Peyer's patch (tissue), 4 donors: ENCODE data around the gene DEF6. TPM values are rescaled to one million over a fixed set of nuclear protein-coding genes. Genes with fewer than 3 reads are reported as not detected.

Experiments used
- DNase-seq, 3 donors: peaks; one replicate each; pipeline ENCODE4 v3.0.0-alpha.2; 2017 to 2019
- H3K27ac ChIP-seq, 4 donors: fragments of 200-600 bp; sonication (generic); one replicate each; pipeline ENCODE4 v1.5.1; 2016 to 2019
- H3K27me3 ChIP-seq, 2 donors: fragments of 200-600 bp; sonication (generic); one replicate each; pipeline ENCODE4 v1.5.1; 2019
- H3K36me3 ChIP-seq, 3 donors: fragments of 200-600 bp; sonication (generic); one replicate each; pipeline ENCODE4 v1.5.1; 2016 to 2019
- H3K4me1 ChIP-seq, 4 donors: fragments of 200-600 bp; sonication (generic); one replicate each; pipeline ENCODE4 v1.5.1; 2016 to 2019
- H3K4me3 ChIP-seq, 4 donors: fragments of 200-600 bp; sonication (generic); 1 replicate in 3 of 4; 2 replicates in 1 of 4; pipeline ENCODE4 v1.5.1; 2016 to 2019; ENCODE audit warnings: mild to moderate bottlenecking in 1 of 4
- H3K9me3 ChIP-seq, 4 donors: fragments of 200-600 bp; sonication (generic); one replicate each; pipeline ENCODE4 v1.5.1; 2016 to 2019; ENCODE audit warnings: mild to moderate bottlenecking in 1 of 4
- POLR2A ChIP-seq, 2 donors: fragments of 450-650 bp; IDR thresholded peaks; one replicate each; pipeline ENCODE4 v1.5.1; 2017; ENCODE audit warnings: antibody characterized with exemption in 2 of 2, mild to moderate bottlenecking in 2 of 2, moderate library complexity in 2 of 2
- total RNA-seq, 4 donors: library from RNA; depleted of rRNA; stranded (reverse); fragments of >200 nt; gene quantifications; one replicate each; pipeline ENCODE4 v1.1.0, GENCODE V29; 2016
- TF ChIP-seq, protein P1 (sequence below), 6 experiments: fragments of 450-650 bp in 4 of 6; fragments of 200-600 bp in 2 of 6; sonication (generic) in 1 of 6; IDR thresholded peaks; one replicate each; pipeline ENCODE4 v1.5.1; 2017 to 2019; ENCODE audit warnings: antibody characterized with exemption in 6 of 6, mild to moderate bottlenecking in 3 of 6, moderate library complexity in 1 of 6

DEF6 gene
- total RNA-seq, 4 donors from 2014 or later, result 11.0 to 85.8 (median 21.5) TPM

DNA sequence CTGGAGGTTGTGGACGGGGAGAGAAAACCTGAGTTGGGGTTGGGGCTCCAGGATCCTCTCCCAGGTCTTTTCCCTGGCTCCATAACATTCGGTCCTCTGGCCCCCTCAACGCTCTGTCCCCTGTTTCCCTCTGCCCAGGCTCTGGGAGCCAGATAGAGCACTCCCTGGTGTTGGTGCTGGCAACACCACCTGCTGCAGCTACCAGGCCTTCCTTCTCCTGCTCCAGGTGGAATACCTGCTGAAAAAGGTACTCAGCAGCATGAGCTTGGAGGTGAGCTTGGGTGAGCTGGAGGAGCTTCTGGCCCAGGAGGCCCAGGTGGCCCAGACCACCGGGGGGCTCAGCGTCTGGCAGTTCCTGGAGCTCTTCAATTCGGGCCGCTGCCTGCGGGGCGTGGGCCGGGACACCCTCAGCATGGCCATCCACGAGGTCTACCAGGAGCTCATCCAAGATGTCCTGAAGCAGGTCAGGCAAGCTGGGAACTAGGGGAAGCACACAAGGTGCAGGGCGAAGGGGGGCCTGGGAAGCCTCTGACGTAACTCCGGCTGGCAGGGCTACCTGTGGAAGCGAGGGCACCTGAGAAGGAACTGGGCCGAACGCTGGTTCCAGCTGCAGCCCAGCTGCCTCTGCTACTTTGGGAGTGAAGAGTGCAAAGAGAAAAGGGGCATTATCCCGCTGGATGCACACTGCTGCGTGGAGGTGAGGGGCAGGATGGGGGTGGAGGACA lies 14.6 kb downstream of the DEF6 start:
- TF ChIP-seq POLR2A (IDR thresholded peaks at IDR 0.05), result no peak
- TF ChIP-seq, protein P1, sequence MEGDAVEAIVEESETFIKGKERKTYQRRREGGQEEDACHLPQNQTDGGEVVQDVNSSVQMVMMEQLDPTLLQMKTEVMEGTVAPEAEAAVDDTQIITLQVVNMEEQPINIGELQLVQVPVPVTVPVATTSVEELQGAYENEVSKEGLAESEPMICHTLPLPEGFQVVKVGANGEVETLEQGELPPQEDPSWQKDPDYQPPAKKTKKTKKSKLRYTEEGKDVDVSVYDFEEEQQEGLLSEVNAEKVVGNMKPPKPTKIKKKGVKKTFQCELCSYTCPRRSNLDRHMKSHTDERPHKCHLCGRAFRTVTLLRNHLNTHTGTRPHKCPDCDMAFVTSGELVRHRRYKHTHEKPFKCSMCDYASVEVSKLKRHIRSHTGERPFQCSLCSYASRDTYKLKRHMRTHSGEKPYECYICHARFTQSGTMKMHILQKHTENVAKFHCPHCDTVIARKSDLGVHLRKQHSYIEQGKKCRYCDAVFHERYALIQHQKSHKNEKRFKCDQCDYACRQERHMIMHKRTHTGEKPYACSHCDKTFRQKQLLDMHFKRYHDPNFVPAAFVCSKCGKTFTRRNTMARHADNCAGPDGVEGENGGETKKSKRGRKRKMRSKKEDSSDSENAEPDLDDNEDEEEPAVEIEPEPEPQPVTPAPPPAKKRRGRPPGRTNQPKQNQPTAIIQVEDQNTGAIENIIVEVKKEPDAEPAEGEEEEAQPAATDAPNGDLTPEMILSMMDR (IDR thresholded peaks at IDR 0.05), result no peak
- Histone ChIP-seq H3K36me3 (peaks cover 0 to 5% (median 0%) of the 10 kb centered on the region in 3 donors), H3K27ac (peak overlapping the region; percentile 70 to 84 (median 79)), H3K4me3 (peak overlapping the region in 2 of 4 donors; percentile 14 to 26), H3K9me3 (no peaks in the 10 kb centered on the region), H3K27me3 (no peaks in the 10 kb centered on the region), H3K4me1 (peaks cover 0 to 20% (median 14%) of the 10 kb centered on the region in 4 donors)
- DNase-seq, result no peak

DNA sequence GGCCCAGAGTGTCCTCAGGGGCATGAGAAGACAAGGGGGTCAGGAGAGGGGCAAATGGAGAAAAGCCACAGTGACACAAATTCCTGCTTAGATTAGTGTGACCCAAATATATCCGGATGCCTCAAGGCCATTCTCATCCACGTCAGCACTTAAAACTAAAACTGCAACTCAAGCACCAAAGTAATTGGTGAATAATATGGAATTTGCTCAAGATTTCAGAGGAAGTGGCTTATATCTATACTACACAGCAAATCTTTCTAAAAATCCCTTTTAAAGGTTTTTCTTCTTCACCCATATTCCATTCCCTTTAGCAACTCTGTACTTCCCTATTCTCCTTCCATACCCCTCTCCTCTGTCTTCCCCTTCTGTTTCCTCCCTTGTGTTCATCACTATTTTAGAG lies 15.2 kb downstream of the DEF6 start:
- Histone ChIP-seq H3K9me3 (no peaks in the 10 kb centered on the region), H3K4me1 (peaks cover 0 to 20% (median 15%) of the 10 kb centered on the region in 4 donors), H3K27me3 (no peaks in the 10 kb centered on the region), H3K4me3 (no peak overlapping the region), H3K36me3 (peaks cover 0 to 5% (median 0%) of the 10 kb centered on the region in 3 donors), H3K27ac (peak overlapping the region in 1 of 4 donors; percentile 84)
- DNase-seq, result no peak
- TF ChIP-seq, protein P1 (IDR thresholded peaks at IDR 0.05), result no peak
- TF ChIP-seq POLR2A (IDR thresholded peaks at IDR 0.05), result no peak

DNA sequence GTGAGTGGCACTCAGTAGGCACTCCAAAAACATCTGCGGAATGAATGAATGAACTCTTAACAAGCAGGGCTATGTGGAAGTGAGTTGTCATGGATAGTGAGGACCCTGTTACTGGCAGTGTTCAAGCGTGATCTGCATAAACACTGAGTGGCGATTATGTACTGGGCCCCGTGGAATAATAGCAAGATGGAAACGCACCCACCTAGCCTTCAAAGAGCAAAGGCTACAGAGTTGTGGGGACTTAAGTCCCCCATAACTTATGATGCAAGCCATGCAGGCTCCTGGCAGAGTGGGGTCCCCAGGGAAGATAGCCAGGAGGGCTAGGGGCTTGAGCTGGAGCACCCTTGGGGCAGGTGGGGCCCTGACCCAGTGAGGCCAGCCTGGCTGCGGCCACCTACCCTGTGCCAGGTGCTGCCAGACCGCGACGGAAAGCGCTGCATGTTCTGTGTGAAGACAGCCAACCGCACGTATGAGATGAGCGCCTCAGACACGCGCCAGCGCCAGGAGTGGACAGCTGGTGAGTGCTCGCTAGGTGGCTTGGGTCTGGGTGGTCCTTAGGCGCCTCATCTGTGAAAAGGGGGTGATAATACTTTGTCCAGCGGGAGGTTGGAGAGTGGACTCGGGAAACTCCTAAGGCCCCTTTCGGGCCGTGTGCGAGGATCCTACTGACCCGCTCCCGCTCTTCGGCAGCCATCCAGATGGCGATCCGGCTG lies 20.0 kb downstream of the DEF6 start:
- H3K27ac ChIP-seq, result peak overlapping the region in 1 of 4 donors; percentile 2
- H3K4me3 ChIP-seq, result peak overlapping the region; percentile 19 to 55 (median 36)

DNA sequence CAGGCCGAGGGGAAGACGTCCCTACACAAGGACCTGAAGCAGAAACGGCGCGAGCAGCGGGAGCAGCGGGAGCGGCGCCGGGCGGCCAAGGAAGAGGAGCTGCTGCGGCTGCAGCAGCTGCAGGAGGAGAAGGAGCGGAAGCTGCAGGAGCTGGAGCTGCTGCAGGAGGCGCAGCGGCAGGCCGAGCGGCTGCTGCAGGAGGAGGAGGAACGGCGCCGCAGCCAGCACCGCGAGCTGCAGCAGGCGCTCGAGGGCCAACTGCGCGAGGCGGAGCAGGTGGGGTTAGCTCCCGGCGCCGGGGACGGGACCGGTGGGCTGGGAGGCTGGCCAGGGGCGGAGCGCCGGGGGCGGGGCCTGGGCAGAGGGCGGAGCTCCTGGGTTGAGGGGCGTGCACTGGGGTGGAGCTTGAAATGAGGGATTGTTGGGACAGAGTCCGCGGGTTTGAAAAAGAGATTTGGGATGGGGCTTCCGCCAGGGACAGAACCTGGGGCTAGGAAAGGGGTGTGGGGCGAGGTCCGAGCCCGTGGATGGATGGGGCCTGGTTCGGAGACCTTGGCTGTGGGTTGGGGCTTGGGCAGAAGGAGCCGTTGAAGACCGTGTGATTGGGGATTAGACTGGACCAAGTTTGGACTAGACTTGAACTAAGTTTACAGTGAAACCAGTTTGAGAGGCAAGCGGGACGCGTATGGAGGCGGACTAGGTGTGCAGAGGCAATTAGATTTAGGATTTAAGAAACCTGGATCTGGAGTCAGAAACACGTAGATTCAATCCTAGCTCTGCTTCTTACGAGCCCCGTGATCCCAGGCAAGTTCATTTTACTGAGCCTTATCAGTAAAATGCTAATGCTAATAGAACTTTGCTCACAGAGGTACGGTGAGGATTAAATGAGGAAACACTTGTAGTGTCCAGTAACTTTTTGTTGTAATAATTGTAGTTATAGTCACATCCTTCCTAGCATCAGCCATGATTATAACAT lies 20.9 kb downstream of the DEF6 start:
- H3K4me1 ChIP-seq, result peaks cover 0 to 13% (median 2%) of the 10 kb centered on the region in 4 donors
- peak in 1 of 2 donors; percentile 8 for TF ChIP-seq POLR2A (IDR thresholded peaks at IDR 0.05)
- TF ChIP-seq, protein P1 (IDR thresholded peaks at IDR 0.05), result peak in 3 of 6 experiments; percentile 8 to 32 (median 28)
- no peaks in the 10 kb centered on the region for H3K27me3 ChIP-seq
- no peaks in the 10 kb centered on the region for H3K9me3 ChIP-seq
- peak overlapping the region in 3 of 4 donors; percentile 2 to 55 (median 50) for H3K27ac ChIP-seq
- H3K36me3 ChIP-seq, result no peaks in the 10 kb centered on the region
- peak overlapping the region; percentile 19 to 55 (median 36) for H3K4me3 ChIP-seq
- DNase-seq, result peak in 2 of 3 donors; percentile 80 to 96

More for the DNA sequence above, 20.0 kb downstream of the DEF6 start:
- H3K9me3 ChIP-seq, result no peaks in the 10 kb centered on the region
- TF ChIP-seq, protein P1 (IDR thresholded peaks at IDR 0.05), result no peak
- TF ChIP-seq POLR2A (IDR thresholded peaks at IDR 0.05), result no peak
- DNase-seq, result peak in 1 of 3 donors; percentile 53
- H3K36me3 ChIP-seq, result peaks cover 0 to under 1% (median 0%) of the 10 kb centered on the region in 3 donors
- no peaks in the 10 kb centered on the region for H3K27me3 ChIP-seq
- peaks cover 0 to 13% (median 3%) of the 10 kb centered on the region in 4 donors for H3K4me1 ChIP-seq
